HG02588 (cell line): ENCODE results near the gene ZNF410.
"Not testable (repeated sequence)": the region's sequence is repeated elsewhere in the genome, so short reads cannot be mapped to it uniquely, and the experiment has no call there.

ENCODE experiments used
- ATAC-seq: cut with Tn5 transposase; IDR thresholded peaks from one replicate; pipeline ENCODE4 v1.9.1; 2021; ENCODE audit warnings: mild to moderate bottlenecking, moderate library complexity; ENCODE audit not compliant: unreplicated experiment

The ZNF410 gene, protein sequence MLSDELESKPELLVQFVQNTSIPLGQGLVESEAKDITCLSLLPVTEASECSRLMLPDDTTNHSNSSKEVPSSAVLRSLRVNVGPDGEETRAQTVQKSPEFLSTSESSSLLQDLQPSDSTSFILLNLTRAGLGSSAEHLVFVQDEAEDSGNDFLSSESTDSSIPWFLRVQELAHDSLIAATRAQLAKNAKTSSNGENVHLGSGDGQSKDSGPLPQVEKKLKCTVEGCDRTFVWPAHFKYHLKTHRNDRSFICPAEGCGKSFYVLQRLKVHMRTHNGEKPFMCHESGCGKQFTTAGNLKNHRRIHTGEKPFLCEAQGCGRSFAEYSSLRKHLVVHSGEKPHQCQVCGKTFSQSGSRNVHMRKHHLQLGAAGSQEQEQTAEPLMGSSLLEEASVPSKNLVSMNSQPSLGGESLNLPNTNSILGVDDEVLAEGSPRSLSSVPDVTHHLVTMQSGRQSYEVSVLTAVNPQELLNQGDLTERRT

DNA sequence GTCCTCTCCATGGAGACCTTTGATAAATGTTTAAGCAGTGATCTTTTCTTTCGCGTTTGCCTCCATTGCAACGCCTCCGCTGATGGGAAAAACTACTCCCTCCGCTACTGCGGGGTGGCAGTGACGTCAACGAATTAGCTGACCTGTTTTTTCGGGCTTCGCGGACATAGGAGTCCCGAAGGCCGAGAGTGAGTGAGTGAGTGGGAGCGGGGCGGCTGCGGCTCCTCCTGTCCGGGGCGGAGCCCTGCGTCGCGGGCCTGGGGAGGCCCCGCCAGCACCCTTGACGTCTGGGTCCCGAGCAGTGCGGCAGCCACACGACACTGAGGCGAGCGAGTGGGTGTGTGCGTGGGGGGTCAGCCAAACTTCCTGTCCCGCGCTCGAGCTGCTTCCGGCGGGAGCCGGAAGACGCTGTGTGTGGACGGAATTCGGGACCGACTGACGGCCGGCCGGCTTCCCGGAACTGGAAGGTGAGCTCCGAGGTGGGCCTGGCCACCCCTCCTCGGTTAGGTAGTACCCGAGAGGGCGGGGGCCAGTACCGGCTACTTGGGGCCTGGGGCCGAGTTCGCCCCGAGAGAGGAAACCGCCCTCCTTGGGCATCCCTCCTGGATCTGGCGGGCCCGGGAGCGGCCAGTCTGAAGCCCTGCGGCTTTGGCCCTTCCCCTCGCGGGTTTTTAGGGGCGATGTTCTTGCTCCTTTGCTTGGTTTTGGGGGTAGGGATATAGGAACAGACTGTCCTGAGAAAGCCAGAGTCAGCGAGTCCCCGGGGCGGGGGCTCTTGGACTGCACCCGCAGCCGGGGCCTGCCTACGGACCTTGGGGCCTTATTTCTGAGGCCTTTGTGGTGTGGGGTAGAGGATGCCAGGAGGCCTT lies at the start of gene ZNF410:
Gene ZNF410, plus strand, starts transcription at position 411 of the 869 bp plus-strand sequence. CDS start 5,317 bp downstream, outside the sequence.
- peak; percentile 97 for ATAC-seq

DNA sequence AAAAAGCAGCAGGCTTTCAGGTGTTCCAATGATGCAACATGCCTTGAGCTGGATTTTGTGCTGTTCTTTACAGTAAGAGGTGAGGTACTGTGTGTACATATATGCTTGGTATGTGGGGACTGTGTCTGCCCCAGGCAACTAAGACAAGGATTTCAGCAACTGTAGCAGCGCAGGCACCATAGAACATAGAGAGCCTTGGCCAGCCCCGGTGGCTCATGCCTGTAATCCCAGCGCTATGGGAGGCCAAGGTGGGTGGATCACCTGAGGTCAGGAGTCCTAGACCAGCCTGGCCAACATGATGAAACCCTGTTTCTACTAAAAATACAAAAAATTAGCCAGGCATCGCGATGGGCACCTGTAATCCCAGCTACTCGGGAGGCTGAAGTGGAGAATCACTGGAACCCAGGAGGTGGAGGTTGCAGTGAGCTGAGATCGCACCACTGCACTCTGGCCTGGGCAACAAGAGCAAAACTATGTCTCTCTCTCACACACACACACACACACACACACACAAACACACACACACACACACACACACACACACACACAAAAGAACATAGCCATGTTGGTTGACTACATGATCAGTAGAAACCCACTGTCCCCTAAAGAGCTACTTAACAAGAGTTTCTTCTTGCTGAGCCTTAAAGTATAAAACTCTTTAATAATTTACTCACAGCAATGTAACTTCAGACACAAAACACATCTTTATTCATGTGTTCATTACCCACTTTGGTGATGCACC lies 48.2 kb upstream of the ZNF410 start:
- ATAC-seq = not testable (repeated sequence)

DNA sequence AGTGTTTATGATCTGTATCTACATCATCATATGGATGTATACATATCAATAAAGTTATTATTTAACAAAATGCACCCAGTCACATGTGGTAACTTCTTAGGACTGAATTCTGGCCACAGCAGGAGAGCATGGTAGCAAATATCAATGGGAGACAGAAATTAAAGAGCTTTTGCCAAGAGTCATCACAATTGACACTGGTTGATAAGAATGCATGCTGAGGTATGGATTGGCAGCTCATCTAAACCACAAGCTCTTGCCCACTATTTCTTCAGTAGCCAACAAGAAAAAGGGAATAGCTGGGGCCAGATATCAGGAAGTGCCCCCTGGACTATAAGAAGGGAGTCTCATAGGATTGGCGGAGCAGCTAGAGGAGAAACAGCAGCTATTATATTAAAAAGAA lies 44.5 kb upstream of the ZNF410 start:
- no peak for ATAC-seq

DNA sequence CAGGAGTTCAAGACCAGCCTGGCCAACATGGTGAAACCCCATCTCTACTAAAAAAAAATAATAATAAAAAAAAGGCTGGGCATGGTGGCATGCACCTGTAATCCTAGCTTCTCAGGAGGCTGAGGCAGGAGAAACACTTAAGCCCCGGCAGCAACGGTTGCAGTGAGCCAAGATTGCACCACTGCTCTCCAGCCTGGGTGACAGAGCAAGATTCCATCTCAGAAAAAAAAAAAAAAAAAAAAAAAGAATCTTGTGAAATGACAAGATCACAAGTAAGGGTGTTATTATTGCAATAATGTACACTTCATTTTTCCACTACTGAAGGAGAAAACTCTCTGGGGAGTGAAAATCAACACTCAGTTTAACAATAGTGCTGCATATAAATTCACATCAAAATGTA lies 43.8 kb upstream of the ZNF410 start:
- no peak for ATAC-seq

DNA sequence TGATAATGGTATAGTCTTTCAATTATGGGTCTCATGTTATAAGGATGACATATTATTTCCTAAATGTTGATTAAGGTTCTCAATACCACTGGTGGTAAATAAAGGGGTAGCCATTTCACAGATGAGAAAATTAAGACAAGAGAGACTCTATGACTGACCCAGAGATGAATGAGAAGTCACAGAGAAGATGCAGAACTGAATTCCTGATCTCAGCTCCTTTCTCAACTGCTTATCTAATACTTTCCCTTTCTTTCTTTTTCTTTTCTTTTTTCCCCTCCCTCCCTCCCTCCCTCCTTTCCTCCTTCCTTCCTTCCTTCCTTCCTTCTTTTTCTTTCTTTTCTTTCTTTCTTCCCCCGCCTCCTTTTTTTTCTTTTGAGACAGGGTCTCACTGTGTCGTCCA lies 43.4 kb upstream of the ZNF410 start:
- no peak for ATAC-seq

DNA sequence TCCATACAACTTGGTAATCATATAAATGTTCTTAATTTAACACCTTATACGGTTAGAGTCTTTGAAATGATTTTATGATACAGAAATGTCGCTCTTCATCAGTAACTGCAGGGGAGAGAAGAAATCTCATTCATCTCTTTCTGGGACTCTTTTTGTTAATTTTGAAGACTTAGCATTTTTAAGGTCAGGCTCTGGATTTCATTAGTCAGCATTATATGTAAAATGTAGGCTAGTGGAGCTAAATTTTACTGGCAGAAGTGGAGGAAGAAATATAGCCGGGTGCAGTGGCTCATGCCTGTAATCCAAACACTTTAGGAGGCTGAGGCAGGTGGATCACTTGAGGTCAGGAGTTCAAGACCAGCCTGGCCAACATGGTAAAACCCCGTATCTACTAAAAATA lies 39.7 kb upstream of the ZNF410 start:
- ATAC-seq = no peak

DNA sequence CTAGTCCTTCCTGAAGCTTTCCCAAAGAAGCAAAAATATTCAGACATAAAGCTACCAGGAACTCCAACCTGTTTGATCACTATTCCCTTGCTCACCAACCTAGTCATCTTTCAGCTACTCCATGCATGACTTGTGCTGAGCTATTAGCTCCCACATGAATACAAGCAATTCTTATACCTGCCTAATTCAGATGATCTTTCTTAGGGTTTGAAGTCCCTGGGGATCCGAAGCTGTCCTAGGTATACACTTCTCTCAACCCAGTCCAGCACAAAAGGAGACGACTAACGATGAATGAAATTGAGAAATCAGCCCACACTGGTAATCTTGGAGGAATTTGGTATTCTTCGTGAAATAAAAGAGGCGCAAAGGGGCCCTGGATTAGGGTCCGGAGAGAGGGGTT lies 35.7 kb upstream of the ZNF410 start:
- no peak for ATAC-seq

DNA sequence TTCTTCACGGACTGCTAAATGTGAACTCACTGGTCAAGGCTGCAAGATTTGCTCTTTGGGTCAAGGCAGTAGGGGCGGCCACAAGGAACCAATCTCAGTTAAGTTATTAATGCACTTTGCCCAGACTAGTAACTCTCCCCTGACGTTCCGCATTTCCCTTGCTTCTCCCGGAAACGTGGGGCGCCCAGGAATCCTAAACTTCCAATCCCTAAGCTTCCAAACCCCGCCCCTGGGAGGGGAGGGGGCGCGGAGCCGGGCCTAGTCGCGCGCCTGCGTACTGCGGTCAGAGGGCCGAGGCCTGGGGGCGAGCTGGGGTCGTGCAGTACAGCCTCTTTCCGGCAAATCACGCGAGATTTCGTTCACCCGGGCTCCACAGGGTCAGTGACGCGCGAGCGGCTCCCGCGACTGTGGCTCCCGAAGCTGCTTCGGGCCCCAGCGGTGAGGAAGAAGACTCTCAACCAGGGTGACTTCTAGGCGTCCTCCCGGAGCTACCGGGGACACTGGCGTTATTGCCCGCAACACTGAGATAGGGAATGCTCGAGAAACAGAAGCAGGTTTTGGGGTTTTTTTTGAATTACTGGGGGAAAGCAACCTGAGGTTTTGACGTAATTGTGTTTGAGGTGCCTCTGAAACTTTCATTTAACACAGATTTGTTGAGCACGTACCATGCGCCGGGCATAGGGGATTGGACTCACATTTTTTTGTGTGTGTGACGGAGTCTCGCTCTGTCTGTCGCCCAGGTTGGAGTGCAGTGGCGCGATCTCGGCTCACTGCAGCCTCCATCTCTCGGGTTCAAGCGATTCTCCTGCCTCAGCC lies 34.9 kb upstream of the ZNF410 start, which contains the start of gene PTGR2:
Gene PTGR2, plus strand, starts transcription at position 265 of the 816 bp plus-strand sequence. CDS start 7,032 bp downstream, outside the sequence.
- peak; percentile 84 for ATAC-seq

DNA sequence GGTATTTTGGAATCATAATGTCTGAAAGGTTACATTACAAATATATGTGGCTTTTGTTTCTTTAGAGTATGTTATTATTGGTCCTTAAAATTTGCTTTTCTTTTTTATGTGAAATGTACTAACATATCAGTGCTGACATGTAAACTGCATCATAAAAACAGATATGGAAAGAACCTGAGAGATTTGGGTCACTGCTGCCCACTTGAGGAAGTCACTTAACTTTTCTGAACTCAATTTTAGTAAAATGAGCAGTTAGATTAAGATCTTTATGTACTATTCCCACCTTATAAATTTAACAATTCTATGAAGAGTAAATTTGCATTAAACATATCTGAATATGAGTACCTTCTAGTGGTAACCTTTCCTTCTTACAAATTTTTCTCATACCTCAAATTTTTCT lies 27.5 kb upstream of the ZNF410 start:
- no peak for ATAC-seq

DNA sequence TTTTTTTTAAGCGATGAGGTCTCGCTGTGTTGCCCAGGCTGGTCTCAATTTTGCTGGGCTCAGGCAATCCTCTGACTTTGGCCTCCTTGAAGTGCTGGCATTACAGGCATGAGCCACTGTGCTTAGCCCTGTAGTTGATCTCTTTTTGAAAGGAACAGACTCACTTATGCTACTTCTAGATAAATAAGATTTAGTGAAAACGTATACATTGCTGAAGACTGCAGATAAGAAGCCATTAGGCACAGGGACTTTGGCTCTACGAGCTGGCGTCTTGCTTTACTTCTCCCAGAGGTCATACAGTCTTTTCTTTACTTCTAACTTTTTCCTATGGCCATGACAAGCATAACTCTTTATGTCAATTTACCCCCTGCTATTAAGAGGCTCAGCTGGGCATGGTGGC lies 25.6 kb upstream of the ZNF410 start:
- no peak for ATAC-seq

DNA sequence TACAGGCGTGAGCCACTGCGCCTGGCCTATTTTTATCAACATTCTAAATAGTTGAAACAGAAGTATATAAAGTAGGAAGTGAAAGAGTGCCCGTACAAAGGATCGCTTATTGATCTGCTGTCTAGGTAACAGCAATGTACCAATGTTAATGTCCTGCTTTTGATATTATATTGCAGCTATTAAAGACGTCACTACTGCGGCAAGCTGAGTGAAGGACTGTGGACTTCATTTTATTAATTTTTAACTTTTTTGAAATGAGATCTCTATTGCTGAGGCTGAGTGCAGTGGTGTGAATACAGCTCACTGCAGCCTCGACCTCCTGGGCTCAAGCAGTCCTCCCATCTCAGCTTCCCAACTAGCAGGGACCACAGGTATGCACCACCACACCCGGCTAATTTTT lies 24.2 kb upstream of the ZNF410 start:
- ATAC-seq = no peak

DNA sequence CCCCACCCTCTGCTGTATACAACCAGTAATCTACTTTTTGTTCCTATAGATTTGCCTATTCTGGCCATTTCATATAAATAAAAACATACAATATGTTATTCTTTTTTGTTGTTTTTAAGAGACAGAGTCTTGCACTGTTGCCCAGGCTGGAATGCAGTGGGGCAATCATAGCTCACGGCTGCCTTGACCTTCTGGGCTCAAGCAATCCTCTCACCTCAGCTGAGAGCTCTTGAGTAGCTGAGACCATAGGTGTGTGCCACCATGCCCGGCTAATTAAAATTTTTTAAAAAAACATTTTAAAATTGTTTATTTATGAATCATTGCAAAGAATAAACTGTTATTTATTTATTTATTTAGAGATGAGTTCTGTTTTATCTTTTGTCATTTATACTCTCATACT lies 23.4 kb upstream of the ZNF410 start:
- no peak for ATAC-seq

DNA sequence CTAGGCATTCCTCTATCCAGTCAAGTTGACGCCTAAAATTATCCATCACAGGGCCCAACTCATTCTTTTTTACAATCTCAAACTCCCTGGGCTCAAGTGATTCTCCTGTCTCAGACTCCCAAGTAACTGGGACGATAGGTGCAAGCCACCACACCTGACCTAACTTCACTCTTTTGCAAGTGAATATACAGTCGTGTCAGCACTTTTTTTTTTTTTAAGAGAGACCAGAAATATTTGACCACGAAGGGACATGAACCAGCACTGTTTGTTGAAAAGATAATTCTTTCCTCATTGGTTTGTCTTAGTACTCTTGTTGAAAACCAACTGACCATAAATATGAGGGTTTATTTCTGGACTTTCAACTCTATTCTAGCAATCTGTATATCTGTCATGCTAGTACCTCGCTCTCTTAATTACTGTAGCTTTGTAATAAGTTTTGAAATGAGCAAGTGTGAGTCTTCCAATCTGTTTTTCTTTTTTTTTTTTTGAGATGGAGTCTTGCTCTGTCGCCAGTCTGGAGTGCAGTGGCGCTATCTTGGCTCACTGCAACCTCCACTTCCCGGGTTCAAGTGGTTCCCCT lies 21.0 kb upstream of the ZNF410 start:
- no peak for ATAC-seq

DNA sequence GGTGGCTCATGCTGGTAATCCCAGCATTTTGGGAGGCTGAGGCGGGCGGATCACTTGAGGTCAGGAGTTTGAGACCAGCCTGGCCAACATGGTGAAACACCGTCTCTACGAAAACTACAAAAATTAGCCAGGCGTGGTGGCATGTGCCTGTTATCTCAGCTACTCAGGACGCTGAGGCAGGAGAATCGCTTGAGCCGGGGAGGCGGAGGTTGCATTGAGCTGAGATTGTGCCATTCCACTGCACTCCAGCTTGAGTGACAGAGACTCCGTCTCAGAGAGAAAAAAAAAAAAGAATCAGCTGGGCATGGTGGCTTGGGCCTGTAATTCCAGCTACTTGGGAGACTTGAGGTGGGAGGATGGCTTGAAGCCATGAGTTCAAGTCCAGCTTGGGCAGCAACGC lies 16.9 kb upstream of the ZNF410 start:
- not testable (repeated sequence) for ATAC-seq

DNA sequence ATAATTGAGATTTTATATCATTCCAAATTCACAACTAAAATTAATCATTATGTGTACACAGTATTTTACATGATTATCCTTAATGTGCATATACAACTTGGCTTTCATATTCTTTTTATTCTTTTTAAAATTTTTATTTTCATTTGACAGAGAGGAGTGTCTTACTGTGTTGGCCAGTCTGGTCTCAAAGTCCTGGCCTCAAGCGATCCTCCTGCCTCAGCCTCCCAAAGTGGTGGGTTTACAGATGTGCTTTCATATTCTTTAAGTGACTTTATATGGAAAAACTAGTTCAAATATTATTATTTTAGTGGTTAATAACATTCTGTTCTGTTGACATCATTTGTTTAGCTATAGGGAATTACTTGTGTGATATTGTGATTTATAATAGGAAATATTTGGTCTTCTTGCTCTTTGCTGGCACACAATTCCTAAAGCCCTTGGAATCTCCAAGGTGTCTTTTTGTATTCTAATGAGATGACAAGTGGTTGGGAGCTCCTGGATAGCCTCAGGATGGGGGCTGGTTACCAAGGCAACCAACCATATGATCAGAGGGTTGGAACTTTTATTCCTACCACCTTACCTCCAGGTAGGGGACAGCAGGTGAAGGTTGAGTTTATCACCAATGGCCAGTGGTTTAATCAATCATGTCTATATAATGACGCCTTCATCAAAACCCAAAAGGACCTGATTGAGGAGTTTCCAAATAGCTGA lies 16.0 kb upstream of the ZNF410 start:
- no peak for ATAC-seq

DNA sequence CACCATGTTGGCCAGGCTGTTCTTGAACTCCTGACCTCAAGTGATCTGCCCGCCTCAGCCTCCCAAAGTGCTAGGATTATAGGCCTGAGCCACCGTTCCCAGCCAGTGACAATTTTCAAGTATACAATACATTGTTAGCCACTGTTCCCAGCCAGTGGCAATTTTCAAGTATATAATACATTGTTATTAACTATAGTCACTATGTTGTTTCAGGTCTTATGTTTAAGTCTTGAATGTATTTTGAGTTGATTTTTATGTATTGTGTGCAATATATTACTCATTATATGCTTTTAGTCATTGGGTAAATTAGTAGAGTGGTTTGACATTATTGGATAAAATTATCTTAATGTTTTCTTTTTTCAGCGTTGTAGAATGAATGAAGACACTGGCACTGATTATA lies 13.0 kb upstream of the ZNF410 start:
- no peak for ATAC-seq

DNA sequence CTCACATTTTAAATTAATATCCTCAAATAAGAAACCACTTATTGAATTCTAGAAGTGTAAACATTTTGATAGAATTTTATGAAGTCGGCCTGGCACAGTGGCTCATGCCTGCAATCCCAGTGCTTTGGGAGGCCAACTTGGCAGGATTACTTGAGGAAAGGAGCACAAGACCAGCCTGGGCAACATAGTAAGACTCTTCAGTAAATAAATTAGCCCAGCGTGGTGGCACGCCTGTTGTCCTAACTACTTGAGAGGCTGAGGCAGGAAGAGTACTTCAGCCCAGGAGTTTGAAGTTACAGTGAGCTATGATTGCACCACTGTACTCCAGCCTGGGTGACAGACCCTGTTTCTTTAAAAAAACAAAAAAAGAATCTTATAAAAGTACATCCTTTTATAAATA lies 8.9 kb upstream of the ZNF410 start:
- ATAC-seq = no peak

DNA sequence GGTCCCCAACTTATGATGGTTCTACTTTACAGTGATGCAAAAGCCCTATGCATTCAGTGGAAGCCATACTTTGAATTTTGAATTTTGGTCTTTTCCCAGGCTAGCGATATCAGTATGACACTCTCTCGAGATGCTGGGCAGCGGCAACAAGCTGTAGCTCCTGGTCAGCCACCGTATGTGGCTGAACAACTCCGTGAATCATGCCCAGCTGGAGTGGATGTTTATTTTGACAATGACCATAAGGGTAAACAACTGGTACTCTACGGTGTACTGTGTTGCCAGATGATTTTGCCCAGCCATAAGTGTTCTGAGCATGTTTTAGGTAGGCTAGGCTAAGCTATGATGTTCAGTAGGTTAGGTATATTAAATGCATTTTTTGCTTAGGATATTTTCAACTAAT lies 8.2 kb upstream of the ZNF410 start:
- ATAC-seq = no peak

DNA sequence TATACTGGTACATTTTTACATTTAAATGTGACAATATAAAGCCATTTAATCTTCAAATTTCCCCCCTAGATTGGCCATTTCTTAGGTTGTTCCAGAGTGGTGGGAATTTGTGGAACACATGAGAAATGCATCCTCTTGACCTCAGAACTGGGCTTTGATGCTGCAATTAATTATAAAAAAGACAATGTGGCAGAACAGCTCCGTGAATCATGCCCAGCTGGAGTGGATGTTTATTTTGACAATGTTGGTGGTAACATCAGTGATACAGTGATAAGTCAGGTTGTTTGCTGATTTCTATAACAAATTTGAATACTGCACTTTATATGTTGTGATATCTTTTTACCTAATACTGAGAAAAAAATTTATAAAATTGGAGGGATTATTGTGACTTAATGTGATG lies 7.6 kb upstream of the ZNF410 start:
- no peak for ATAC-seq
